ENCODE data around the gene SEC31A.

Gene SEC31A

DNA sequence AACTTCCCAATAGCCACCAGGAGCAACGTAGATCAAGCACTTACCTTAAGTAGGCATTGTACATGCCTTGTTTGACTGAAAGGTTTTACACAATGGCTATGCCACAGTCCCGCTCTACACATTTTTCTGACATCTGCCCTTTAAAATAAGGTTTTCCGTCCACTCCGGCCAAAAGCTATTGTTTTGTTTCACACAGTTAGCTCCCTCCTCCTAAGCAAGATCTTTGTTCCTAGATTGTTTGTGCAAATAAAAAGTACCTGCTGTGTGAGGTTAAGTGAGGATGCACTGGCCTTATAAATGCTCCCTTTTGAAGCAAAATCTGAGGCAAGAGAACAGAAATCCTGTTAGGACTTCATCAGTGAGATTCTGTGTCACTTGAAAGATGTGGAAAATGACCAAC is 104.1 kb downstream of the SEC31A start:
- no peaks in the 10 kb centered on the region for H3K36me3 ChIP-seq (ENCODE audit: insufficient read depth)
- H3K4me3 ChIP-seq (IDR thresholded peaks at IDR 0.05; ENCODE audit: insufficient read depth, low read depth, low read length), result no peak overlapping the region
- no peaks in the 10 kb centered on the region for H3K27me3 ChIP-seq (ENCODE audit: insufficient read depth, low read depth)
- no peak for TF ChIP-seq CTCF (conservative IDR thresholded peaks at IDR 0.05; ENCODE audit: low read depth, low read length)
- H4K20me1 ChIP-seq (ENCODE audit: insufficient read depth), result no peaks in the 10 kb centered on the region
- peak overlapping the region; percentile 72 for H3K4me2 ChIP-seq
- H3K27ac ChIP-seq, result peak overlapping the region; percentile 51; the same call in 1 of the 2 replicates
- peaks cover 40% of the 10 kb centered on the region; the same call in 1 of the 2 replicates for H3K79me2 ChIP-seq (ENCODE audit: insufficient read depth, low read depth)
- H3K9ac ChIP-seq, result peak overlapping the region; percentile 7; the same call in 1 of the 2 replicates
- no peak overlapping the region for H2AFZ ChIP-seq (ENCODE audit: low read depth)
- peaks cover 61% of the 10 kb centered on the region for H3K4me1 ChIP-seq (ENCODE audit: low read depth, poor library complexity, severe bottlenecking)

GRCh38 chr4:82785611-82786400 is 105.1 kb downstream of the SEC31A start:
- H3K4me2 ChIP-seq, result peak overlapping the region; percentile 72
- H3K4me1 ChIP-seq (ENCODE audit: low read depth, poor library complexity, severe bottlenecking), result peaks cover 71% of the 10 kb centered on the region
- H3K27me3 ChIP-seq (ENCODE audit: insufficient read depth, low read depth), result no peaks in the 10 kb centered on the region
- H2AFZ ChIP-seq (ENCODE audit: low read depth), result no peak overlapping the region
- TF ChIP-seq CTCF (conservative IDR thresholded peaks at IDR 0.05; ENCODE audit: low read depth, low read length), result no peak
- peak overlapping the region; percentile 51 for H3K27ac ChIP-seq
- peak overlapping the region; percentile 7; the same call in 1 of the 2 replicates for H3K9ac ChIP-seq
- H3K79me2 ChIP-seq (ENCODE audit: insufficient read depth, low read depth), result peaks cover 32% of the 10 kb centered on the region; the same call in 1 of the 2 replicates
- H3K36me3 ChIP-seq (ENCODE audit: insufficient read depth), result no peaks in the 10 kb centered on the region
- H3K4me3 ChIP-seq (IDR thresholded peaks at IDR 0.05; ENCODE audit: insufficient read depth, low read depth, low read length), result no peak overlapping the region
- no peaks in the 10 kb centered on the region for H4K20me1 ChIP-seq (ENCODE audit: insufficient read depth)

GRCh38 chr4:82784681-82785610 is 106.0 kb downstream of the SEC31A start:
- Histone ChIP-seq H3K4me2 (peak overlapping the region; percentile 72), H4K20me1 (ENCODE audit: insufficient read depth) (no peaks in the 10 kb centered on the region), H2AFZ (ENCODE audit: low read depth) (no peak overlapping the region), H3K27me3 (ENCODE audit: insufficient read depth, low read depth) (no peaks in the 10 kb centered on the region), H3K27ac (peak overlapping the region; percentile 51), H3K9ac (peak overlapping the region; percentile 7; the same call in 1 of the 2 replicates), H3K4me3 (IDR thresholded peaks at IDR 0.05; ENCODE audit: insufficient read depth, low read depth, low read length) (peak overlapping the region; percentile 77), H3K4me1 (ENCODE audit: low read depth, poor library complexity, severe bottlenecking) (peaks cover 80% of the 10 kb centered on the region), H3K36me3 (ENCODE audit: insufficient read depth) (no peaks in the 10 kb centered on the region), H3K79me2 (ENCODE audit: insufficient read depth, low read depth) (peaks cover 32% of the 10 kb centered on the region; the same call in 1 of the 2 replicates)
- no peak for TF ChIP-seq CTCF (conservative IDR thresholded peaks at IDR 0.05; ENCODE audit: low read depth, low read length)

- H3K4me1 ChIP-seq (ENCODE audit: low read depth, poor library complexity, severe bottlenecking), result peaks cover 97% of the 10 kb centered on the region
- TF ChIP-seq CTCF (conservative IDR thresholded peaks at IDR 0.05; ENCODE audit: low read depth, low read length), result no peak
- H3K27ac ChIP-seq, result no peak overlapping the region
- no peaks in the 10 kb centered on the region for H3K27me3 ChIP-seq (ENCODE audit: insufficient read depth, low read depth)
- no peak overlapping the region for H3K4me3 ChIP-seq (IDR thresholded peaks at IDR 0.05; ENCODE audit: insufficient read depth, low read depth, low read length)
- H3K79me2 ChIP-seq (ENCODE audit: insufficient read depth, low read depth), result peaks cover 41% of the 10 kb centered on the region; the same call in 1 of the 2 replicates
- H2AFZ ChIP-seq (ENCODE audit: low read depth), result no peak overlapping the region
- H3K36me3 ChIP-seq (ENCODE audit: insufficient read depth), result no peaks in the 10 kb centered on the region
- H3K4me2 ChIP-seq, result peak overlapping the region; percentile 1; the same call in 1 of the 2 replicates
- H3K9ac ChIP-seq, result no peak overlapping the region
- no peaks in the 10 kb centered on the region for H4K20me1 ChIP-seq (ENCODE audit: insufficient read depth)
Measured at GRCh38 chr4:82782626-82783345, 108.2 kb downstream of the SEC31A start.

Measured in KMS-11 (cell line).